Measurements from ENCODE around the gene SCYL1.

DNA sequence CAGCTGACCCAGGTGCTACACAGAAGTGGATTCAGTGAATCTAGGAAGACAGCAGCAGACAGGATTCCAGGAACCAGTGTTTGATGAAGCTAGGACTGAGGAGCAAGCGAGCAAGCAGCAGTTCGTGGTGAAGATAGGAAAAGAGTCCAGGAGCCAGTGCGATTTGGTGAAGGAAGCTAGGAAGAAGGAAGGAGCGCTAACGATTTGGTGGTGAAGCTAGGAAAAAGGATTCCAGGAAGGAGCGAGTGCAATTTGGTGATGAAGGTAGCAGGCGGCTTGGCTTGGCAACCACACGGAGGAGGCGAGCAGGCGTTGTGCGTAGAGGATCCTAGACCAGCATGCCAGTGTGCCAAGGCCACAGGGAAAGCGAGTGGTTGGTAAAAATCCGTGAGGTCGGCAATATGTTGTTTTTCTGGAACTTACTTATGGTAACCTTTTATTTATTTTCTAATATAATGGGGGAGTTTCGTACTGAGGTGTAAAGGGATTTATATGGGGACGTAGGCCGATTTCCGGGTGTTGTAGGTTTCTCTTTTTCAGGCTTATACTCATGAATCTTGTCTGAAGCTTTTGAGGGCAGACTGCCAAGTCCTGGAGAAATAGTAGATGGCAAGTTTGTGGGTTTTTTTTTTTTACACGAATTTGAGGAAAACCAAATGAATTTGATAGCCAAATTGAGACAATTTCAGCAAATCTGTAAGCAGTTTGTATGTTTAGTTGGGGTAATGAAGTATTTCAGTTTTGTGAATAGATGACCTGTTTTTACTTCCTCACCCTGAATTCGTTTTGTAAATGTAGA is 24.3 kb upstream of the SCYL1 start:
- TF ChIP-seq, protein P1, sequence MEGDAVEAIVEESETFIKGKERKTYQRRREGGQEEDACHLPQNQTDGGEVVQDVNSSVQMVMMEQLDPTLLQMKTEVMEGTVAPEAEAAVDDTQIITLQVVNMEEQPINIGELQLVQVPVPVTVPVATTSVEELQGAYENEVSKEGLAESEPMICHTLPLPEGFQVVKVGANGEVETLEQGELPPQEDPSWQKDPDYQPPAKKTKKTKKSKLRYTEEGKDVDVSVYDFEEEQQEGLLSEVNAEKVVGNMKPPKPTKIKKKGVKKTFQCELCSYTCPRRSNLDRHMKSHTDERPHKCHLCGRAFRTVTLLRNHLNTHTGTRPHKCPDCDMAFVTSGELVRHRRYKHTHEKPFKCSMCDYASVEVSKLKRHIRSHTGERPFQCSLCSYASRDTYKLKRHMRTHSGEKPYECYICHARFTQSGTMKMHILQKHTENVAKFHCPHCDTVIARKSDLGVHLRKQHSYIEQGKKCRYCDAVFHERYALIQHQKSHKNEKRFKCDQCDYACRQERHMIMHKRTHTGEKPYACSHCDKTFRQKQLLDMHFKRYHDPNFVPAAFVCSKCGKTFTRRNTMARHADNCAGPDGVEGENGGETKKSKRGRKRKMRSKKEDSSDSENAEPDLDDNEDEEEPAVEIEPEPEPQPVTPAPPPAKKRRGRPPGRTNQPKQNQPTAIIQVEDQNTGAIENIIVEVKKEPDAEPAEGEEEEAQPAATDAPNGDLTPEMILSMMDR (IDR thresholded peaks at IDR 0.05): no peak
- no peak for TF ChIP-seq EP300 (IDR thresholded peaks at IDR 0.05)
